IMR-90 (cell line): ENCODE results near the gene LAMTOR4. TPM values are rescaled to one million over a fixed set of nuclear protein-coding genes. Genes with fewer than 3 reads are reported as not detected.

ENCODE experiments used
- ATAC-seq: fragments of 200-7000 bp; cut with Tn5 transposase; 2 replicates; pipeline ENCODE4 v1.9.1; 2020; ENCODE audit warnings: low read depth, mild to moderate bottlenecking, moderate library complexity
- BruUV-seq: library from RNA; stranded (reverse); fragments of 400-500 nt; replicated peaks from 2 replicates; lab custom pipeline; 2021; lab: Mats Ljungman, UMichigan
- CTCF ChIA-PET: fragments of 300-600 bp; formaldehyde crosslinking; extraction: SDS; loops from one replicate; lab custom pipeline; 2021; ENCODE audit warnings: antibody characterized with exemption; lab: Yijun Ruan, JAX
- POLR2A ChIA-PET: fragments of 300-600 bp; sonication (Branson Sonifier 250); formaldehyde crosslinking; loops from one replicate; lab custom pipeline; 2022; ENCODE audit warnings: antibody characterized with exemption; ENCODE audit not compliant: unreplicated experiment; lab: Charles Lee
- DNase-seq: peaks from one replicate; pipeline ENCODE4 v3.0.0; 2013
- H2AFZ ChIP-seq: replicated peaks from 2 replicates; pipeline ENCODE3; 2013; ENCODE audit warnings: low read length, mild to moderate bottlenecking; ENCODE audit not compliant: poor library complexity
- H2AK5ac ChIP-seq: 2 replicates; pipeline ENCODE4 v1.6.1; 2013; ENCODE audit warnings: low read depth, low read length, inconsistent platforms
- H2AK9ac ChIP-seq: replicated peaks from 2 replicates; pipeline ENCODE3; 2013; ENCODE audit warnings: mild to moderate bottlenecking, low read depth, low read length, moderate library complexity; ENCODE audit not compliant: poor library complexity
- H2BK120ac ChIP-seq: 2 replicates; pipeline ENCODE4 v1.6.1; 2013; ENCODE audit warnings: low read depth, low read length, inconsistent platforms
- H2BK15ac ChIP-seq: 3 replicates; pipeline ENCODE4 v1.6.1; 2013; ENCODE audit warnings: low read depth, low read length, inconsistent platforms
- H2BK20ac ChIP-seq: 2 replicates; pipeline ENCODE4 v1.6.1; 2013; ENCODE audit warnings: low read depth, mild to moderate bottlenecking, inconsistent platforms, low read length, moderate library complexity
- H2BK5ac ChIP-seq: 2 replicates; pipeline ENCODE4 v1.6.1; 2013; ENCODE audit warnings: mild to moderate bottlenecking, low read depth, low read length, inconsistent platforms; ENCODE audit not compliant: poor library complexity, severe bottlenecking
- H3K14ac ChIP-seq: replicated peaks from 2 replicates; pipeline ENCODE4 v1.6.1; 2013; ENCODE audit warnings: low read depth, low read length, inconsistent platforms
- H3K18ac ChIP-seq: 2 replicates; pipeline ENCODE4 v1.6.1; 2013; ENCODE audit warnings: low read depth, low read length, control low read depth
- H3K23ac ChIP-seq: 2 replicates; pipeline ENCODE4 v1.6.1; 2013; ENCODE audit warnings: low read depth, low read length, inconsistent platforms
- H3K27ac ChIP-seq: 2 replicates; pipeline ENCODE4 v1.5.1; 2013; ENCODE audit warnings: mild to moderate bottlenecking, control low read depth, low read length; ENCODE audit not compliant: insufficient read depth
- H3K27me3 ChIP-seq: 2 replicates; pipeline ENCODE4 v1.6.1; 2013; ENCODE audit warnings: low read length; ENCODE audit not compliant: control insufficient read depth, insufficient read depth
- H3K36me3 ChIP-seq: 2 replicates; pipeline ENCODE4 v1.6.1; 2013; ENCODE audit warnings: low read length, mixed read lengths; ENCODE audit not compliant: control insufficient read depth, insufficient read depth
- H3K4ac ChIP-seq: 2 replicates; pipeline ENCODE4 v1.6.1; 2013; ENCODE audit warnings: low read depth, low read length, inconsistent platforms
- H3K4me1 ChIP-seq: 2 replicates; pipeline ENCODE4 v1.6.1; 2013; ENCODE audit warnings: low read length, mixed read lengths; ENCODE audit not compliant: control insufficient read depth, insufficient read depth
- H3K4me2 ChIP-seq: 2 replicates; pipeline ENCODE4 v1.6.1; 2013; ENCODE audit warnings: low read depth, mild to moderate bottlenecking, control low read depth, low read length, moderate library complexity
- H3K4me3 ChIP-seq: 2 replicates; pipeline ENCODE4 v1.5.1; 2013; ENCODE audit warnings: low read depth, mild to moderate bottlenecking, control low read depth, low read length, moderate library complexity; ENCODE audit not compliant: insufficient read depth
- H3K56ac ChIP-seq: 2 replicates; pipeline ENCODE4 v1.6.1; 2013; ENCODE audit warnings: low read length, inconsistent platforms; ENCODE audit not compliant: insufficient read depth; ENCODE audit errors: extremely low read depth
- H3K79me1 ChIP-seq, 2 experiments: 2 replicates each; pipeline ENCODE4 v1.6.1; 2013; ENCODE audit warnings: low read length in 2 of 2, inconsistent platforms in 1 of 2, low read depth in 1 of 2
- H3K9ac ChIP-seq: 2 replicates; pipeline ENCODE4 v1.6.1; 2013; ENCODE audit warnings: low read depth, low read length, control low read depth
- H3K9me1 ChIP-seq: 2 replicates; pipeline ENCODE4 v1.6.1; 2013; ENCODE audit warnings: low read length, inconsistent platforms; ENCODE audit not compliant: insufficient read depth
- H3K9me3 ChIP-seq: 2 replicates; pipeline ENCODE4 v1.6.1; 2013; ENCODE audit warnings: low read length; ENCODE audit not compliant: control insufficient read depth, insufficient read depth
- H4K20me1 ChIP-seq: 2 replicates; pipeline ENCODE4 v1.6.1; 2013; ENCODE audit warnings: low read length, inconsistent platforms; ENCODE audit not compliant: insufficient read depth
- H4K5ac ChIP-seq: 2 replicates; pipeline ENCODE4 v1.6.1; 2013; ENCODE audit warnings: mild to moderate bottlenecking, low read depth, low read length, control low read depth
- H4K8ac ChIP-seq, 2 experiments: 2 replicates each; pipeline ENCODE4 v1.6.1; 2013; ENCODE audit warnings: low read depth in 2 of 2, low read length in 2 of 2, control low read depth in 1 of 2, inconsistent platforms in 1 of 2
- H4K91ac ChIP-seq: 2 replicates; pipeline ENCODE4 v1.6.1; 2013; ENCODE audit warnings: low read depth, low read length, inconsistent platforms; ENCODE audit not compliant: insufficient read depth
- BHLHE40 ChIP-seq: fragments of 150-350 bp; IDR thresholded peaks from 2 replicates; pipeline ENCODE4 v1.6.1; 2016; ENCODE audit warnings: mild to moderate bottlenecking, low read depth, low read length
- CEBPB ChIP-seq: IDR thresholded peaks from 2 replicates; pipeline ENCODE4 v1.6.1; 2012; ENCODE audit warnings: low read depth, low read length, improper control_type of control experiment
- CHD1 ChIP-seq: IDR thresholded peaks from 2 replicates; pipeline ENCODE4 v1.6.1; 2012; ENCODE audit warnings: low read depth, low read length, improper control_type of control experiment
- CTCF ChIP-seq: conservative IDR thresholded peaks from 2 replicates; pipeline ENCODE4 v1.5.1; 2012; ENCODE audit warnings: mild to moderate bottlenecking, low read depth, low read length, improper control_type of control experiment
- FOS ChIP-seq: fragments of 150-350 bp; IDR thresholded peaks from 2 replicates; pipeline ENCODE4 v1.6.1; 2016; ENCODE audit warnings: low read depth, low read length
- MAFK ChIP-seq: IDR thresholded peaks from 2 replicates; pipeline ENCODE4 v1.6.1; 2012; ENCODE audit warnings: low read depth, low read length, improper control_type of control experiment
- MAZ ChIP-seq: IDR thresholded peaks from 2 replicates; pipeline ENCODE4 v1.6.1; 2012; ENCODE audit warnings: low read depth, mild to moderate bottlenecking, low read length, improper control_type of control experiment, moderate library complexity, borderline replicate concordance
- MXI1 ChIP-seq: IDR thresholded peaks from 2 replicates; pipeline ENCODE4 v1.6.1; 2012; ENCODE audit warnings: low read depth, mild to moderate bottlenecking, low read length, moderate library complexity, borderline replicate concordance
- NFE2L2 ChIP-seq: fragments of 150-350 bp; IDR thresholded peaks from 2 replicates; pipeline ENCODE4 v1.6.1; 2016; ENCODE audit warnings: low read depth, mild to moderate bottlenecking, low read length
- POLR2A ChIP-seq: IDR thresholded peaks from 2 replicates; pipeline ENCODE4 v1.6.1; 2012; ENCODE audit warnings: mild to moderate bottlenecking, low read depth, low read length
- RAD21 ChIP-seq: IDR thresholded peaks from 2 replicates; pipeline ENCODE4 v1.6.1; 2012; ENCODE audit warnings: low read length, improper control_type of control experiment
- RCOR1 ChIP-seq: IDR thresholded peaks from 2 replicates; pipeline ENCODE4 v1.6.1; 2012; ENCODE audit warnings: mild to moderate bottlenecking, low read length, improper control_type of control experiment; ENCODE audit not compliant: insufficient replicate concordance
- RFX5 ChIP-seq: IDR thresholded peaks from 2 replicates; pipeline ENCODE4 v1.8.0; 2012; ENCODE audit warnings: low read depth, mild to moderate bottlenecking, low read length, moderate library complexity
- SMC3 ChIP-seq: fragments of 150-350 bp; IDR thresholded peaks from 2 replicates; pipeline ENCODE4 v1.6.1; 2016; ENCODE audit warnings: low read depth, mild to moderate bottlenecking, antibody characterized with exemption, low read length, moderate library complexity
- WGBS, 2 experiments: methylation state at CpG; one replicate each; pipeline versions ENCODE4 v1.1.5 to v1.1.7; 2013; ENCODE audit warnings: missing lambda C conversion rate in 2 of 2; ENCODE audit not compliant: insufficient read length in 1 of 2; ENCODE audit errors: extremely low coverage in 2 of 2; 5-methylcytosine and 5-hydroxymethylcytosine counted together
- dilution Hi-C: fragments of 300-500 bp; cut with HindIII; formaldehyde crosslinking; loops from one replicate; pipeline ENCODE4 v1.14.3; 2018; ENCODE audit warnings: low sequenced_read_pairs; ENCODE audit not compliant: unreplicated experiment
- in situ Hi-C: fragments of 300-500 bp; cut with MboI; formaldehyde crosslinking; loops from 3 replicates; pipeline ENCODE4 v1.14.3; 2019; ENCODE audit warnings: low sequenced_read_pairs, inconsistent platforms, mixed read lengths
- intact Hi-C: fragments of 100-400 bp; cut with micrococcal nuclease; formaldehyde crosslinking; loops from 2 replicates; pipeline ENCODE4 v1.10.0; 2022
- polyA plus RNA-seq, 3 experiments: library from polyadenylated mRNA; depleted of rRNA; stranded (reverse); fragments of >200 nt; gene quantifications; 2 replicates each; pipeline ENCODE4 v1.2.3, GENCODE V29; 2012; ENCODE audit warnings: low replicate concordance in 1 of 3
- total RNA-seq: library from RNA; depleted of rRNA; stranded (reverse); fragments of >200 nt; gene quantifications from 2 replicates; pipeline ENCODE4 v1.2.3, GENCODE V29; 2012
- TF ChIP-seq, protein P1 (sequence below): fragments of 150-350 bp; IDR thresholded peaks from 2 replicates; pipeline ENCODE4 v1.6.1; 2017; ENCODE audit warnings: mild to moderate bottlenecking, antibody characterized with exemption, low read length, low read depth
- TF ChIP-seq, protein P2 (sequence below): fragments of 150-350 bp; IDR thresholded peaks from 2 replicates; pipeline ENCODE4 v1.6.1; 2016; ENCODE audit warnings: low read depth, mild to moderate bottlenecking, low read length, moderate library complexity, borderline replicate concordance

Gene LAMTOR4
- total and polyA plus RNA-seq, 2 of the 4 experiments (the other 2 are of a cell fraction): 134 to 268 TPM

DNA sequence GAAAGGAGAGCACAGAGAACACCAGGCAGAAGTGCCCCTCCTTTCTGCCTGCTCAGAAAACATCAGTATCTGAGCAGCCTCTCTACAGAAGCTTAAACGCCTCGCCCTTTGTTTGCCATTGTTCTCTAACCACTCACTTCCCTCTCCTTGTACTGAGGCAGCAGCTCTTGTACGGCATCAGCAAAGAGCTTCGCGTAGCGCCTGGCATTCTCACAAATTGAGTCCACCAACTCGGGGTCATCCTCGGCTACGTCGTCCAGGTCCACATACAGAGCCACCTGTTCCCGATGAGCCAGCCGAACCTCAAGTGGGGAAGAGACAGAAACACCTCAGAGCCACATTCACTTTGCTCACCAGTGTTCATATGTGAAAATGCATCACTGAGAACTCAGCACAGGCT, 49.3 kb upstream of the LAMTOR4 start:
- peaks cover 46% of the 10 kb centered on the region for H3K36me3 ChIP-seq
- H2AK5ac ChIP-seq: peak overlapping the region; percentile 6
- H3K4me2 ChIP-seq: peak overlapping the region; percentile 85
- CTCF ChIA-PET: no interaction called here
- H3K4me1 ChIP-seq: peaks cover 15% of the 10 kb centered on the region
- peaks cover 5% of the 10 kb centered on the region; the same call in 1 of the 2 replicates for H3K9me1 ChIP-seq
- no peak overlapping the region for H2BK120ac ChIP-seq
- no peak overlapping the region for H2BK5ac ChIP-seq
- H3K23ac ChIP-seq: peak overlapping the region; percentile 65; the same call in 1 of the 2 replicates
- H3K4me3 ChIP-seq: peak overlapping the region; percentile 54
- H3K18ac ChIP-seq: no peak overlapping the region
- WGBS, 2 experiments: 77% methylated on average over 12 of the region's 12 CpGs; no CpG with 5 or more reads in 1 of the 2 experiments
- TF ChIP-seq MAZ: no peak
- no peak for TF ChIP-seq CTCF
- TF ChIP-seq, protein P1, sequence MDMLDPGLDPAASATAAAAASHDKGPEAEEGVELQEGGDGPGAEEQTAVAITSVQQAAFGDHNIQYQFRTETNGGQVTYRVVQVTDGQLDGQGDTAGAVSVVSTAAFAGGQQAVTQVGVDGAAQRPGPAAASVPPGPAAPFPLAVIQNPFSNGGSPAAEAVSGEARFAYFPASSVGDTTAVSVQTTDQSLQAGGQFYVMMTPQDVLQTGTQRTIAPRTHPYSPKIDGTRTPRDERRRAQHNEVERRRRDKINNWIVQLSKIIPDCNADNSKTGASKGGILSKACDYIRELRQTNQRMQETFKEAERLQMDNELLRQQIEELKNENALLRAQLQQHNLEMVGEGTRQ: no peak
- TF ChIP-seq NFE2L2: no peak
- no peak for TF ChIP-seq CEBPB
- TF ChIP-seq BHLHE40: no peak
- TF ChIP-seq RFX5: no peak
- no peak for TF ChIP-seq RAD21
- TF ChIP-seq, protein P2, sequence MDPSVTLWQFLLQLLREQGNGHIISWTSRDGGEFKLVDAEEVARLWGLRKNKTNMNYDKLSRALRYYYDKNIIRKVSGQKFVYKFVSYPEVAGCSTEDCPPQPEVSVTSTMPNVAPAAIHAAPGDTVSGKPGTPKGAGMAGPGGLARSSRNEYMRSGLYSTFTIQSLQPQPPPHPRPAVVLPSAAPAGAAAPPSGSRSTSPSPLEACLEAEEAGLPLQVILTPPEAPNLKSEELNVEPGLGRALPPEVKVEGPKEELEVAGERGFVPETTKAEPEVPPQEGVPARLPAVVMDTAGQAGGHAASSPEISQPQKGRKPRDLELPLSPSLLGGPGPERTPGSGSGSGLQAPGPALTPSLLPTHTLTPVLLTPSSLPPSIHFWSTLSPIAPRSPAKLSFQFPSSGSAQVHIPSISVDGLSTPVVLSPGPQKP: no peak
- TF ChIP-seq POLR2A: no peak
- TF ChIP-seq SMC3: no peak
- no peak for TF ChIP-seq MAFK
- TF ChIP-seq MXI1: no peak
- no peak for TF ChIP-seq CHD1
- no peak for TF ChIP-seq RCOR1
- TF ChIP-seq FOS: no peak
- H4K8ac ChIP-seq: peak overlapping the region in 1 of 2 experiments; percentile 19; a peak in 1 of 4 replicates
- H3K56ac ChIP-seq: no peak overlapping the region; the same call in 1 of the 2 replicates
- peak overlapping the region; percentile 75 for H3K9ac ChIP-seq
- no peak overlapping the region for H4K5ac ChIP-seq
- H3K9me3 ChIP-seq: no peaks in the 10 kb centered on the region
- H3K27me3 ChIP-seq: no peaks in the 10 kb centered on the region
- H2AK9ac ChIP-seq: peak overlapping the region; percentile 77
- dilution Hi-C loops (no loop called here), in situ Hi-C loops (no loop called here), intact Hi-C loops (no loop called here)
- H3K27ac ChIP-seq: peak overlapping the region; percentile 24; the same call in 1 of the 2 replicates
- H2AFZ ChIP-seq: no peak overlapping the region
- H4K20me1 ChIP-seq: peaks cover 7% of the 10 kb centered on the region; the same call in 1 of the 2 replicates
- no peak for DNase-seq
- no peak overlapping the region for H2BK20ac ChIP-seq
- no peak overlapping the region for H2BK15ac ChIP-seq
- ATAC-seq: no peak
- 0 out of 2 replicates have a peak overlapping the region, but pooled peaks have one; percentile 36 for H4K91ac ChIP-seq
- H3K14ac ChIP-seq: peak overlapping the region; percentile 74
- peaks cover 33 to 70% of the 10 kb centered on the region in 2 experiments for H3K79me1 ChIP-seq
- peak overlapping the region; percentile 72 for H3K4ac ChIP-seq
- POLR2A ChIA-PET: no interaction called here
- BruUV-seq: no TSS peak
